ENCODE results near the gene ADAMTS3.

GRCh38 chr4:72444092-72444491 is 124.9 kb downstream of the ADAMTS3 start:
- no peak for TF ChIP-seq FOXM1 (IDR thresholded peaks at IDR 0.05; ENCODE audit: borderline replicate concordance, low read depth)
- TF ChIP-seq EP300 (IDR thresholded peaks at IDR 0.05; ENCODE audit: borderline replicate concordance) = no peak
- TF ChIP-seq TAF1 (IDR thresholded peaks at IDR 0.05; ENCODE audit: low read depth) = no peak
- no peak for TF ChIP-seq TCF12 (IDR thresholded peaks at IDR 0.05; ENCODE audit: low read depth)
